ENCODE data around the gene MYO1D.
"Not testable (repeated sequence)": the region's sequence is repeated elsewhere in the genome, so short reads cannot be mapped to it uniquely, and the experiment has no call there.

MYO1D gene

GRCh38 chr17:32896647-32897258, 19.8 kb upstream of the MYO1D start:
- in situ Hi-C loops (cut with MboI; ENCODE audit: low sequenced_read_pairs) = no loop called here

GRCh38 chr17:32894245-32894644, 17.3 kb upstream of the MYO1D start:
- in situ Hi-C loops (cut with MboI; ENCODE audit: low sequenced_read_pairs) = no loop called here

GRCh38 chr17:32887410-32887809, 10.5 kb upstream of the MYO1D start:
- in situ Hi-C loops (cut with MboI; ENCODE audit: low sequenced_read_pairs) = not testable (repeated sequence)

GRCh38 chr17:32886951-32887350, 10.0 kb upstream of the MYO1D start:
- in situ Hi-C loops (cut with MboI; ENCODE audit: low sequenced_read_pairs) = not testable (repeated sequence)

GRCh38 chr17:32882734-32883133, 5.8 kb upstream of the MYO1D start:
- in situ Hi-C loops (cut with MboI; ENCODE audit: low sequenced_read_pairs) = no loop called here

GRCh38 chr17:32882029-32882428, 5.1 kb upstream of the MYO1D start:
- in situ Hi-C loops (cut with MboI; ENCODE audit: low sequenced_read_pairs) = no loop called here

- in situ Hi-C loops (cut with MboI; ENCODE audit: low sequenced_read_pairs) = no loop called here
Measured at GRCh38 chr17:32880671-32881453, 3.9 kb upstream of the MYO1D start.

GRCh38 chr17:32879134-32879533, 2.2 kb upstream of the MYO1D start:
- in situ Hi-C loops (cut with MboI; ENCODE audit: low sequenced_read_pairs) = no loop called here

- in situ Hi-C loops (cut with MboI; ENCODE audit: low sequenced_read_pairs) = no loop called here
Measured at GRCh38 chr17:32878211-32878610, 1.3 kb upstream of the MYO1D start.

- in situ Hi-C loops (cut with MboI; ENCODE audit: low sequenced_read_pairs) = no loop called here
Measured at GRCh38 chr17:32877164-32877764, 340 bp upstream of the MYO1D start.

GRCh38 chr17:32875923-32876416, 954 bp downstream of the MYO1D start:
- in situ Hi-C loops (cut with MboI; ENCODE audit: low sequenced_read_pairs) = no loop called here

GRCh38 chr17:32875230-32875917, 1.6 kb downstream of the MYO1D start:
- in situ Hi-C loops (cut with MboI; ENCODE audit: low sequenced_read_pairs) = no loop called here

GRCh38 chr17:32873114-32873513, 3.8 kb downstream of the MYO1D start:
- in situ Hi-C loops (cut with MboI; ENCODE audit: low sequenced_read_pairs) = no loop called here

GRCh38 chr17:32871746-32872145, 5.2 kb downstream of the MYO1D start:
- in situ Hi-C loops (cut with MboI; ENCODE audit: low sequenced_read_pairs) = no loop called here

- in situ Hi-C loops (cut with MboI; ENCODE audit: low sequenced_read_pairs) = no loop called here
Measured at GRCh38 chr17:32870969-32871368, 6.0 kb downstream of the MYO1D start.

- in situ Hi-C loops (cut with MboI; ENCODE audit: low sequenced_read_pairs) = no loop called here
Measured at GRCh38 chr17:32870027-32870670, 6.8 kb downstream of the MYO1D start.

GRCh38 chr17:32869345-32870026, 7.4 kb downstream of the MYO1D start:
- in situ Hi-C loops (cut with MboI; ENCODE audit: low sequenced_read_pairs) = no loop called here

- in situ Hi-C loops (cut with MboI; ENCODE audit: low sequenced_read_pairs) = no loop called here
Measured at GRCh38 chr17:32865141-32865540, 11.8 kb downstream of the MYO1D start.

- in situ Hi-C loops (cut with MboI; ENCODE audit: low sequenced_read_pairs) = no loop called here
Measured at GRCh38 chr17:32863559-32863958, 13.4 kb downstream of the MYO1D start.

GRCh38 chr17:32862940-32863339, 14.0 kb downstream of the MYO1D start:
- in situ Hi-C loops (cut with MboI; ENCODE audit: low sequenced_read_pairs) = no loop called here
